Measurements from ENCODE around the gene ATE1. TPM values are rescaled to one million over a fixed set of nuclear protein-coding genes. Genes with fewer than 3 reads are reported as not detected.

Gene ATE1
- total RNA-seq, 2 experiments from 2014 or later, result 18.5 to 20.9 TPM

GRCh38 chr10:121965996-121966395 is 38.2 kb upstream of the ATE1 start:
- Mint-ChIP-seq H3K4me1 (ENCODE audit: low read depth) (no peaks in the 10 kb centered on the region), H3K36me3 (ENCODE audit: low read depth) (peaks cover 82% of the 10 kb centered on the region), H3K27me3 (no peaks in the 10 kb centered on the region), H3K9me3 (no peaks in the 10 kb centered on the region), H3K27ac (no peak overlapping the region), H3K4me3 (no peak overlapping the region)
- intact Hi-C loops (cut with DNase I, micrococcal nuclease), result no loop called here
- Histone ChIP-seq H3K27ac (ENCODE audit: low read depth in 1 of 2, low read length in 2 of 2) (no peak overlapping the region), H3K4me3 (ENCODE audit: low read length) (no peak overlapping the region), H3K27me3 (ENCODE audit: control insufficient read depth in 1 of 2, insufficient read depth in 2 of 2, low read length in 2 of 2) (no peaks in the 10 kb centered on the region), H3K9me3 (ENCODE audit: control insufficient read depth in 1 of 2, insufficient read depth in 1 of 2, low read length in 2 of 2) (no peaks in the 10 kb centered on the region), H3K36me3 (ENCODE audit: insufficient read depth, low read length) (peaks cover 64% of the 10 kb centered on the region), H3K4me1 (ENCODE audit: insufficient read depth, low read length) (no peaks in the 10 kb centered on the region)
- no peak for ATAC-seq (ENCODE audit: poor library complexity)
- POLR2A ChIA-PET, result no interaction called here
- DNase-seq, result no peak
- CTCF ChIA-PET, result no interaction called here
- TF ChIP-seq CTCF (IDR thresholded peaks at IDR 0.05), result no peak

GRCh38 chr10:121961456-121961855 is 33.6 kb upstream of the ATE1 start:
- no peak overlapping the region for H3K27ac Mint-ChIP-seq
- DNase-seq (no peak), ATAC-seq (ENCODE audit: poor library complexity) (no peak)
- no peak for TF ChIP-seq CTCF (IDR thresholded peaks at IDR 0.05)
- H3K27me3 Mint-ChIP-seq, result no peaks in the 10 kb centered on the region
- no peaks in the 10 kb centered on the region for H3K9me3 Mint-ChIP-seq
- intact Hi-C loops (cut with DNase I, micrococcal nuclease), result no loop called here
- Histone ChIP-seq H3K4me1 (ENCODE audit: insufficient read depth, low read length) (no peaks in the 10 kb centered on the region), H3K27ac (ENCODE audit: low read depth in 1 of 2, low read length in 2 of 2) (no peak overlapping the region), H3K9me3 (ENCODE audit: control insufficient read depth in 1 of 2, insufficient read depth in 1 of 2, low read length in 2 of 2) (no peaks in the 10 kb centered on the region), H3K36me3 (ENCODE audit: insufficient read depth, low read length) (peaks cover 49% of the 10 kb centered on the region), H3K4me3 (ENCODE audit: low read length) (no peak overlapping the region), H3K27me3 (ENCODE audit: control insufficient read depth in 1 of 2, insufficient read depth in 2 of 2, low read length in 2 of 2) (no peaks in the 10 kb centered on the region)
- H3K4me3 Mint-ChIP-seq, result no peak overlapping the region
- CTCF ChIA-PET, result no interaction called here
- no peaks in the 10 kb centered on the region for H3K4me1 Mint-ChIP-seq (ENCODE audit: low read depth)
- peaks cover 76% of the 10 kb centered on the region for H3K36me3 Mint-ChIP-seq (ENCODE audit: low read depth)
- POLR2A ChIA-PET, result no interaction called here

GRCh38 chr10:121959671-121960070 is 31.8 kb upstream of the ATE1 start:
- Mint-ChIP-seq H3K36me3 (ENCODE audit: low read depth) (peaks cover 74% of the 10 kb centered on the region), H3K9me3 (no peaks in the 10 kb centered on the region)

More at GRCh38 chr10:121959671-121960070, 31.8 kb upstream of the ATE1 start:
- ATAC-seq (ENCODE audit: poor library complexity) (no peak), DNase-seq (no peak)
- no peak overlapping the region for H3K27ac Mint-ChIP-seq
- no peak overlapping the region for H3K4me3 Mint-ChIP-seq
- H3K4me1 Mint-ChIP-seq (ENCODE audit: low read depth), result no peaks in the 10 kb centered on the region
- Histone ChIP-seq H3K9me3 (ENCODE audit: control insufficient read depth in 1 of 2, insufficient read depth in 1 of 2, low read length in 2 of 2) (no peaks in the 10 kb centered on the region), H3K36me3 (ENCODE audit: insufficient read depth, low read length) (peaks cover 36% of the 10 kb centered on the region), H3K4me3 (ENCODE audit: low read length) (no peak overlapping the region), H3K27me3 (ENCODE audit: control insufficient read depth in 1 of 2, insufficient read depth in 2 of 2, low read length in 2 of 2) (no peaks in the 10 kb centered on the region), H3K4me1 (ENCODE audit: insufficient read depth, low read length) (no peaks in the 10 kb centered on the region), H3K27ac (ENCODE audit: low read depth in 1 of 2, low read length in 2 of 2) (no peak overlapping the region)
- no peak for TF ChIP-seq CTCF (IDR thresholded peaks at IDR 0.05)
- POLR2A ChIA-PET, result no interaction called here
- intact Hi-C loops (cut with DNase I, micrococcal nuclease), result no loop called here
- CTCF ChIA-PET, result no interaction called here
- H3K27me3 Mint-ChIP-seq, result no peaks in the 10 kb centered on the region
